Nephron progenitor cell (in vitro differentiated cells): ENCODE measurements around the gene C6orf89.
"Not testable (repeated sequence)": the region's sequence is repeated elsewhere in the genome, so short reads cannot be mapped to it uniquely, and the experiment has no call there.

Experiments
- DNase-seq: peaks from one replicate; pipeline ENCODE4 v3.0.0; 2021
- H3K27ac Mint-ChIP-seq: 2 replicates; pipeline ENCODE4 v1.8.0; 2021; ENCODE audit warnings: mild to moderate bottlenecking, moderate library complexity, mixed read lengths
- H3K27me3 Mint-ChIP-seq: 2 replicates; pipeline ENCODE4 v1.8.0; 2021; ENCODE audit warnings: mild to moderate bottlenecking, low read depth, mixed read lengths; ENCODE audit not compliant: poor library complexity
- H3K36me3 Mint-ChIP-seq: 2 replicates; pipeline ENCODE4 v1.8.0; 2021; ENCODE audit warnings: low read depth, mixed read lengths
- H3K4me1 Mint-ChIP-seq: 2 replicates; pipeline ENCODE4 v1.8.0; 2021; ENCODE audit warnings: mixed read lengths
- H3K4me3 Mint-ChIP-seq: 2 replicates; pipeline ENCODE4 v1.8.0; 2021; ENCODE audit warnings: mild to moderate bottlenecking, moderate library complexity, mixed read lengths
- H3K9me3 Mint-ChIP-seq: 2 replicates; pipeline ENCODE4 v1.8.0; 2021; ENCODE audit warnings: mild to moderate bottlenecking, moderate library complexity, mixed read lengths
- CTCF ChIP-seq: fragments of 200-600 bp; sonication (generic); IDR thresholded peaks from 2 replicates; pipeline ENCODE4 v1.5.0; 2021; ENCODE audit warnings: antibody characterized with exemption

The C6orf89 gene

GRCh38 chr6:36947570-36948351 lies 62.0 kb downstream of the C6orf89 start:
- no peak overlapping the region for H3K27ac Mint-ChIP-seq

GRCh38 chr6:36949076-36949475 lies 63.3 kb downstream of the C6orf89 start:
- not testable (repeated sequence) for H3K4me3 Mint-ChIP-seq

More at GRCh38 chr6:36947570-36948351, 62.0 kb downstream of the C6orf89 start:
- Mint-ChIP-seq H3K4me1 (no peaks in the 10 kb centered on the region), H3K9me3 (no peaks in the 10 kb centered on the region), H3K36me3 (no peaks in the 10 kb centered on the region), H3K27me3 (peaks cover 47% of the 10 kb centered on the region), H3K4me3 (no peak overlapping the region)
- no peak for TF ChIP-seq CTCF
- no peak for DNase-seq

GRCh38 chr6:36949636-36950035 lies 63.9 kb downstream of the C6orf89 start:
- no peaks in the 10 kb centered on the region for H3K36me3 Mint-ChIP-seq

More at GRCh38 chr6:36949076-36949475, 63.3 kb downstream of the C6orf89 start:
- not testable (repeated sequence) for H3K9me3 Mint-ChIP-seq, H3K36me3 Mint-ChIP-seq, H3K4me1 Mint-ChIP-seq, H3K27ac Mint-ChIP-seq, DNase-seq
- peaks cover 42% of the 10 kb centered on the region for H3K27me3 Mint-ChIP-seq

DNA sequence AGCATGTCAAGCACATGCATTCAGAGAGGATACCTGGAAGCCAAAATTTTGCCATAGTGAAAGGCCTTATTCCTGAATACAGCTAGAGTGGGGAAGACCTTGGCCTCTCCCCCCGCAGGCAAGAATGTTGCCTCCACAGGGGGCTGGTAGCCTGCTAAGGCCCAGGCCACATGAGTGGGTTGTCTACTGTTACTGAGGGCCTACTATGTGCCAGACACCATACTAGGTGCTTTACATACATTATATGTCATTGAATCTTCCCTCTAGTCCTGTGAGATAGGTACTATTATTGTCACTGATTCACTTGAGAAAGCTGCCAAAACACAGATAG lies 68.1 kb downstream of the C6orf89 start:
- Mint-ChIP-seq H3K36me3 (no peaks in the 10 kb centered on the region), H3K9me3 (no peaks in the 10 kb centered on the region), H3K27me3 (peaks cover 29% of the 10 kb centered on the region), H3K4me1 (peaks cover 5% of the 10 kb centered on the region), H3K4me3 (no peak overlapping the region), H3K27ac (no peak overlapping the region)
- no peak for DNase-seq
- TF ChIP-seq CTCF: no peak

More at GRCh38 chr6:36949636-36950035, 63.9 kb downstream of the C6orf89 start:
- Mint-ChIP-seq H3K4me3 (no peak overlapping the region), H3K27ac (no peak overlapping the region), H3K4me1 (no peaks in the 10 kb centered on the region), H3K9me3 (no peaks in the 10 kb centered on the region), H3K27me3 (peaks cover 41% of the 10 kb centered on the region)
- TF ChIP-seq CTCF: no peak
- DNase-seq: no peak

DNA sequence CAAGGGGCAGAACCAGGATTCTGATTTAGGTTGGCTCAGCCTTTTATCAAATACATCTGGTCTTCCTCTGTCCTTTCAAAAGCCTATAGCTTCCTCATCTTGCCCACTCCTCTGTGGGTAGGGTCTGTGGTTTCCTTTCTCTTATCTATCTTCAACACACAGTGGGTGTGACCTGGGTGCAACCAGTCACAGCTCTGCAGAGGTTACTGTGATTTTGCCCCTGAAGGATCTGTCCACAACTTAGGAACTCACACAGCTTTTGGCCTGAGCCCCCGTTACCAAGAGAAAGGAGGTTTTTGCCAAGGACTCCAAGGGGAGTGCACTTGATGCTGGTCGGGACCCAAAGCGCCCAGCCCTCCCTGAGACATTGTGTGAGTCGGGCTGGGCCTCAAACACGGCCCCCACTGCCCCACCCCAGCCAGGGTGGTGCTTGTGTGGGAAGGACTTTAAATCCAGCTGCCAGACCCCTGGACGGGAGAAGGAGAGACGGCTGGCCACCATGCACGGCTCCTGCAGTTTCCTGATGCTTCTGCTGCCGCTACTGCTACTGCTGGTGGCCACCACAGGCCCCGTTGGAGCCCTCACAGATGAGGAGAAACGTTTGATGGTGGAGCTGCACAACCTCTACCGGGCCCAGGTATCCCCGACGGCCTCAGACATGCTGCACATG lies 68.6 kb downstream of the C6orf89 start, which contains the start of gene PI16:
Gene PI16 (plus strand): TSS at position 477 of the 670 bp plus-strand sequence. CDS start 23 bp downstream, at position 500.
- no peaks in the 10 kb centered on the region for H3K9me3 Mint-ChIP-seq
- no peak for TF ChIP-seq CTCF
- peaks cover 5% of the 10 kb centered on the region for H3K4me1 Mint-ChIP-seq
- no peak within 1 kb of the TSS for H3K27ac Mint-ChIP-seq
- DNase-seq: no peak
- no peaks in the 10 kb centered on the region for H3K36me3 Mint-ChIP-seq
- peaks cover 26% of the 10 kb centered on the region for H3K27me3 Mint-ChIP-seq
- no peak within 1 kb of the TSS for H3K4me3 Mint-ChIP-seq

- Mint-ChIP-seq H3K27me3 (peaks cover 26% of the 10 kb centered on the region), H3K36me3 (no peaks in the 10 kb centered on the region), H3K4me3 (no peak overlapping the region), H3K27ac (no peak overlapping the region), H3K9me3 (no peaks in the 10 kb centered on the region), H3K4me1 (peaks cover 5% of the 10 kb centered on the region)
- DNase-seq: no peak
- TF ChIP-seq CTCF: no peak
Measured at GRCh38 chr6:36955136-36955535, 69.4 kb downstream of the C6orf89 start.
